HG03039 (cell line): ENCODE results near the gene TRPT1.

ENCODE experiments used
- ATAC-seq: cut with Tn5 transposase; IDR thresholded peaks from one replicate; pipeline ENCODE4 v1.9.1; 2021; ENCODE audit warnings: mild to moderate bottlenecking, moderate library complexity; ENCODE audit not compliant: unreplicated experiment

Gene TRPT1

DNA sequence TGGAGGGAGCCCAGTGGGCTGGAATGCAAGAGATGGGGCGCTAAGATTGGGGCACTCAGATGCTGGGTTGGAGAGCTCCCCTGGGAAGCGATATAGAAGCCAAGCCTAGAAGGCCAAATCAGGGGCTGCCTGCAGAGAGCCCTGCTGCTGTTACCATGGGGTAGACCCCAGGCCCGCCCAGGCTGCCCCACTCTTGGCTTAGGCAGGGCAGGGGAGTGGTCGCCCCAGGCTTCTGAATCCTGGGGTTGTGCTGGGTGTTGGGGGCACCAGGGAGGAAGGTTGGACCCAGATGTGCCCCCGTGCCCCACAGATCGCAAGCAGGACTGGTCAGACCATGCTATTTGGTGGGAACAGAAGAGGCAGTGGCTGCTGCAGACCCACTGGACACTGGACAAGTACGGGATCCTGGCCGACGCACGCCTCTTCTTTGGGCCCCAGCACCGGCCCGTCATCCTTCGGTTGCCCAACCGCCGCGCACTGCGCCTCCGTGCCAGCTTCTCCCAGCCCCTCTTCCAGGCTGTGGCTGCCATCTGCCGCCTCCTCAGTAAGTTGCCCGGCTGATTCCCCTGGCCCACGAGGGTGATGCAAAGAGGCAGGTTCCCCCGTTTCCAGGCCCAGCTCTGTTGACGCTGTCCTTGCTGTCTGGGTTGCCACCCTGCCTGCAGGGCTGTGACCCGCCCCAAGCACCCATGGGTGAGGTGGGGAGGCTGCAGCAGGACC is 15.5 kb downstream of the TRPT1 start:
- no peak for ATAC-seq

DNA sequence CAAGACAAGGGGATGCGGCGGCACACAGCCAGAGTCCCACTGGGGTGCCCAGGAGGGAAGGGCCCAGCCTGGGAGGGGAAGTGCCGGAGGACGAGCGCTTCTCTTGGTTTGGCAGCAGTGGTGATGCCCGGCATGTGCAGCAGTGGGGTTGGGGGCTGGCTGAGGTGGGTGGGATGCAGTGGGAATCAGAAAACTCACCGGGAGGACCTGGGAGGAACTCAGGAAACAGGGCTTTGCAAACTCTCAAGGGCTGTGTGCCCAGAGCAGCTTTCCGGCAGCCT is 16.5 kb downstream of the TRPT1 start:
- ATAC-seq = no peak

DNA sequence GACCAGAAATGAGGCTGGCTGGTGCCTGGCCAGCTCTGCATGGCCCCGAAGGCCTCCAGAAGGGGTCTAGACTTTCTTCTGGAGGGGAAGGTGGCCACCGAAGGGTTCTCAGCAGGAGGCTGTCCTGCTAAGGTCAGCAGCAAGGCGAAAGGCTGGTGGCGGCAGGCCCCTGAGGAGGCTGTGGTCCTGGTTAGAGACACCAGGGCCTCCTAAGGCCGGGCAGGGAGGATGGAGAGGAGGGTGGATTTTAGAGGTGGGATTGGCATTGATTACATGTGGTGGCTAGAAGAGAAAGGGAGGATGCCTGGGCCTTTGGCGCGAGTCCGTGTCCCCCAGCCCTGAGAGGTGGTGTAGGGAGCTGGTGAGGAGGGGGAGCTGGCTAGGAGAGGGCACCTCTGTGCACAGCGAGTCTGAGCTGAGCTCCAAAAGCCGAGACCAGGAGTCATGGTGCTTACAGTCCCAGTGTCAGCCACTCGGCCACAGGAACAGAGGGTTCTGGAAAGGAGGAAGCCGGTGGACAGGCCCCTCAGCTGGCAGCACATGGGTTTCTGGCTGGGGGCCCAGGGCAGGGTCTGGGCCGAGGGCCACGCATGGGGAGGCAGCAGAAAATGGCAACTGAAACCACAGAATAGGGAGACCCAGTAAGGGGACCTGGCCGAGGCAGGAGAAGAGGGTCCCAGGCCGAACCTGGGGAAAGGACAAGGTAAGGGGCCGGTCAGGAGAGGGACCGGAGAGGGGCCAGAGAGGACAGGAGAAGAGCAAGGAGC is 17.0 kb downstream of the TRPT1 start:
- no peak for ATAC-seq

DNA sequence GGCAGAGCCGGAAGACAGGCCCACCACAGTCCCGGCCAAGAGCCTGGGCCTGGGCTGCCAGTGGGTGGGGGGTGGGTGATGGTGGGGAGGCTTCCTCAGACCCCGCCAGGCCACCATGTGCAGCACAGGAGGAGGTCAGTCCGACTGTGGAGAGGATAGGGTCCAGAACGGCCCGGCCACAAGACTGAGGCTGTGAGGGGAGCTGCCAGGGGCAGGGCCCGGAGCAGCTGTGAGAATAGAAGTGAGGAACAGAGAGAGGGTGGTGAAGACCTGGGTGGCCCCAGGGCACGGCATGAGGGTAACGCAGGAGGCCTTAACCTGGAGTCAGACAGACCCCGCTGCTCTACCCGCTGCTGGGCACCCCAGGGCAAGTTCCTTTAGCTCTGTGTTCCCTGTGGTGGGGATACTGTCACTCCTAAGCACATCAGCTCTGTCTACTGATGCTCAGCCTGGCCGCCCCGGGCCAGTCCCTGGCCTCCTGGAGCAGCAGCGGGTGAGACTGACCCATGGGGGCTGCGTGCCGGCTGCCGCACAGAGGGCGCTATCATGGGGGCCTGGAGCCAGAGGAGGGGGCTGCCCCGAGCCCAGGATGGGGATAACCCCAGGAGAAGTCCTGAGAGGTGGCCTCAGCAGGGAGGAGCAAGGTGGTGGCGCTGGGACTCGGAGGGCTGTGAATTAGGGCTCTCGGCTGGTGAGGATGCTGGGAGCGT is 17.7 kb downstream of the TRPT1 start:
- no peak for ATAC-seq

GRCh38 chr11:64207256-64208085 is 18.5 kb downstream of the TRPT1 start:
- no peak for ATAC-seq

- ATAC-seq = no peak
These were observed 19.3 kb downstream of the TRPT1 start, which contains the start of gene FERMT3 for GRCh38 chr11:64206457-64207255. FERMT3 (plus strand) TSS chr11:64206721; CDS start chr11:64207365, 644 bp downstream.

GRCh38 chr11:64204464-64204989 is 21.5 kb downstream of the TRPT1 start:
- no peak for ATAC-seq

- ATAC-seq = no peak
These were observed 21.9 kb downstream of the TRPT1 start for GRCh38 chr11:64204080-64204440.

DNA sequence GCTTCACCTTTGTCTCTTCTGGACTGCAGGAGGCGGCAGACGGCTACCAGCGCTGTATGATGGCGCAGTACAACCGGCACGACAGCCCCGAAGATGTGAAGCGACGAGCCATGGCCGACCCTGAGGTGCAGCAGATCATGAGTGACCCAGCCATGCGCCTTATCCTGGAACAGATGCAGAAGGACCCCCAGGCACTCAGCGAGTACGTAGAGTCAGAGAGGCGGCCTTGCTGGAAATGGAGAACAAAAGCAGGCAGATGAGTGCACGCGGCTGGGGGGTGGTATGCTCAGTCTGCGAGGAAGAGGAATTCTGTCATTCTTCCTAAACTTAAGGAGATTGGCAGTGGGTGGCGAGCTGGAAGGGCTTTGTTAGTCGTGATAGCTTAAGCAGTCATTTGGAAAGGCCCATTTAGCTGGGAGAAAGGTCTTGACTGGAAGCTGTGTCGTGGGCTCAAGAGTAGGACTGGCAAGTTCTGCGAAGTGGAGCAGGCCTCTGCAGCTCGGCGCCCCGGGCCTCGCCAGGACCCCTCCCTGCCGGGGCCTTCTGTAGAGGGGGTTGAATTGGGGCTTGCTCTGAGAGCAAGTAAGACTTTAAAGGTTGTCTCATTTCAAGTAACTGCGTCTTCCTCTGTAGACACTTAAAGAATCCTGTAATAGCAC is 22.4 kb downstream of the TRPT1 start:
- no peak for ATAC-seq

DNA sequence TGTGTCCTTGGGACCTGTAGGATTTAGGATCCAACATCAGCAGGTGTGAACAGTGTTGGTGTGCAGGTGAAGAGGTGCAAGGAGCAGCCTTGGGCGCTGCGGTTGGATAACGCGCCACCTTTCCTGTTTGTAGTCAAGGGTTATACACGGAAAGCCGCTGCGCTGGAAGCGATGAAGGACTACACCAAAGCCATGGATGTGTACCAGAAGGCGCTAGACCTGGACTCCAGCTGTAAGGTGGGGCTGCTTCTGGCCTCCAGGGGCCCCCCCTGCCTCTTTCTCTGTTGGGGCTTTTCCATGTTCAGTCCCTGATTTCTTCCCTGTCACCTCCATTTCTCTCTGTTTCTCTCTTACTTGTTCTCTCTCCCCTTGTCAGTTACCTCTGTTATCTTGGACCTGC is 23.0 kb downstream of the TRPT1 start:
- ATAC-seq = no peak

DNA sequence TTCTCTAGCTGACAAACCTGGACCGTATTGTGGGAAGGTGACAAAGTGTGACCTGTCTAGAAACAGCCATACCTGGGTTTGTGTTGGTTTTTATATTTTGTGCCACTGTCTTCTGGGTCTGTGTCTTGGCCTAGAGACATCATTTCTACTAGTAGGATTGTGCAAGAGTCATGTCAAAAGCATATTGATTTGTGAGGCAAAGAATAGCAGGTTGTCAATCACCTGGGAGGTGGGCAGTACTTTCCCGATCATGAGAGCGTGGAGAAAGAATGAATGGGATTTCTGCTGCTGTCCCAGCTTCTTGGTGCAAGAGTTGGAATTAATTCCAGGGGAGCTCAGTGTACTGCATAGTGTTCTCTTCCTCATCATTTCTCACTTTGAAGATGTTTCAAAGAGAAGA is 24.4 kb downstream of the TRPT1 start:
- ATAC-seq = no peak

DNA sequence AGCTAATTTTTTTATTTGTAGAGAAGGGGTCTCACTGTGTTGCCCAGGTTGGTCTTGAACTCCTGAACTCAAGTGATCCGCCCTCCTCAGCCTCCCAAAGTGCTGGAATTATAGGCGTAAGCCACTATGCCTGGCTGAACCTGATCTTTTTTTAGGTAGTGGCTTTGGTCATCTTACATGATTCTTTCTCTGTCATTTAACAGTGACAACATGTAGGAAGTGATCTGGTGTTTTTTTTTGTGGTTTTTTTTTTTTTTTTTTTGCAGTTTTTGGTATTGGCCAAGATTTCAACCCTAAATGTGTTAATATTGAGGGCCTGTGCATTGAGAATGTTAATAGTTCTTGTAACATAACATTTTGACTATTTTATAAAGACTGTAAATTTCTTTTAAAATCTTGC is 27.5 kb downstream of the TRPT1 start:
- ATAC-seq = no peak

- ATAC-seq = no peak
These were observed 29.4 kb downstream of the TRPT1 start for GRCh38 chr11:64196626-64197025.

DNA sequence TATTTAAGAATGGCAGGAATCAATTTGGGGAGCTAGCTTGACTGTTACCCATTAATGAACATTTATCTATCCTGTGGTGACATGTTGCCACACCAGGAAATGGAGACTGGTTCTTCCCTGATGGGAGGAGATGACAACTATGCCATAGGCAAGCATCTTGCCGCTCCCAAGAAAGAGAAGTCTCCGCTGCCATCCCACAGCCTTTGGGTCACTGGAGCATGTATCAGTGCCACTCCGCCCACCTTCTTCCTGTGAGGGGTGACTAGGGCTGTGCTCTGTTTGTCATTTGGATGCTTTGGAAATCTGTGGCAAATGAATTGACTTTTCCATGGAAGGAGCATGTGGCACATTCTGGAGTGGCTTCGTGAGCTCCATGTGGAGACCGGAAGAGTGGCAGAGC is 33.6 kb downstream of the TRPT1 start:
- no peak for ATAC-seq

GRCh38 chr11:64186492-64187165 is 39.4 kb downstream of the TRPT1 start:
- peak; percentile 0 for ATAC-seq

- ATAC-seq = peak; percentile 81
These were observed 40.1 kb downstream of the TRPT1 start, which contains the start of gene STIP1 for GRCh38 chr11:64185693-64186491. STIP1 (plus strand) TSS chr11:64186171; CDS start chr11:64186262, 91 bp downstream.

GRCh38 chr11:64185175-64185692 is 40.8 kb downstream of the TRPT1 start:
- peak; percentile 16 for ATAC-seq

DNA sequence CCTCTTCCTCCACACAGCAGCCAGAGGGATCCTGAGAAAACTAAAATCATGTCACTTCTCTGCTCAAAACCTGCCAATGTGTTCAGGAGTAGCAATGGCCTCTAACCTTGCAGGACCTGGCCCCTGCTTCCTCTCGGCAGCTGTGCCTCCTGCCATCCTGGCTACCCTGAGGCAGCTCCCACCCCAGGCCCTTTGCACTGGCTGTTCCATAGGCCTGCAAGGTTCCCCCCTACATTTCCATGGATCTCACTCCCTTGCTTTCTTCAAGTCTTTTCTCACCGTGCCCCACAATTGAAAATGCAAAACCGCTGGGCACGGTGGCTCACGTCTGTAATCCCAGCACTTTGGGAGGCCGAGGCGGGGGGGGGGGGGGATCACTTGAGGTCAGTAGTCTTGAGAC is 42.1 kb downstream of the TRPT1 start:
- ATAC-seq = no peak
